HG03159 (cell line): ENCODE measurements around the gene OSBPL1A.
A peak's percentile ranks its signal among the peaks of the same experiment; 100 is the strongest.

Experiments used
- ATAC-seq: cut with Tn5 transposase; IDR thresholded peaks from one replicate; pipeline ENCODE4 v1.9.1; 2021; ENCODE audit warnings: mild to moderate bottlenecking, moderate library complexity; ENCODE audit not compliant: unreplicated experiment

Gene OSBPL1A

DNA sequence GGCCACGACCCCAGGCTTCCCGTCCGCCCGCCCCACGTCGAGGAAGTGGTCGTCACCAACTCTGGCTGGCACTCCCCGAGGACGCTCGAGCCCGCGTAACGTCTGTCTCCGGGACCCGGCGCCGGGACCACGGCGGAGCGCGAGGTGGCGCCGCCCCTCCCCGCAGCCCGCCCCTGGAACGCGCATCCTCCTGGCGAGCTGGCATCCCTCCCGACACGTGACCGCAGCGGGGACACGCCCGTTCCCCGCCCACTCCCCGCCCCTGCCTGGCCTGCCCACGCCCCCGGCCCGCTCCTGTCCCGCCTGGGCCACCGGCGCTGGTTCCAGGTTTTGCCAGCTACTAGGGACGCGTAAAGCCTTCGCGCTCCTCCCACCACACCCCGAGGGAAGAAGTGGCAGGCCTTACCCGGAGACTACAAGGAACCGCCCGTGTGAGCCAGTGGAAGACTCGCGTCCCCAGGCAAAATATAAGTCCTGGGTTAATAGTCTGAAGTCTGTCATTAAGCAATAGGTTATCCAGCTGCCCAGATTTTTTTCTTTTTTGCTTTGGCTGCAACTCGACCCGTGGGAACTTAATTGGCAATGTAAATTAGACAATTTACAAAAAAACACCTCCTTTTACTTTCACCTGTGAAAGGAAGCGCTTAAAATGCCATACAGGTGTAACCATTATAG is at the start of gene OSBPL1A:
Gene OSBPL1A, minus strand, starts transcription at position 131 of the 675 bp plus-strand sequence. CDS start 20,291 bp downstream, outside the sequence.
- ATAC-seq, result peak; percentile 54

- ATAC-seq, result no peak
Measured at GRCh38 chr18:24446953-24447538, 49.4 kb upstream of the OSBPL1A start.

GRCh38 chr18:24446453-24446852 is 48.8 kb upstream of the OSBPL1A start:
- ATAC-seq, result peak; percentile 65

GRCh38 chr18:24443870-24444269 is 46.2 kb upstream of the OSBPL1A start:
- peak; percentile 76 for ATAC-seq

DNA sequence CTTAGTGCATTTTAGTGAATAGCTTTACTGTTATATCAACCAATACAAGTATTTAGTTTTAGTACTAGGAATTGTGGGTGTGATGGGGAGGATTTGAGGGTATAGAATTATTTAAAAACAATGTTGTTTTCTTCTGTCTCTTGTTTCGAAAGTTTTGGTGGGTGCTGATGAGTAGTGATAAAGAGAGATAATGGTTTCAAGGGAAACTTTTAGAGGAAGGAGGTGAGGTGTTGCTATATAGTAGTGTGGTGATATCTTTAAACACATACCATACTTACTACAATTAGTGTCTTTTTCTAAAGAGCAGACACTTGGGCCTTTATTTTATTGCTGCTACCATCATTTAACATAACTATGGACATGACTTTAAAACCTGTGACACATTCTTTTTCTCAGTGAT is 39.3 kb upstream of the OSBPL1A start:
- ATAC-seq, result no peak

DNA sequence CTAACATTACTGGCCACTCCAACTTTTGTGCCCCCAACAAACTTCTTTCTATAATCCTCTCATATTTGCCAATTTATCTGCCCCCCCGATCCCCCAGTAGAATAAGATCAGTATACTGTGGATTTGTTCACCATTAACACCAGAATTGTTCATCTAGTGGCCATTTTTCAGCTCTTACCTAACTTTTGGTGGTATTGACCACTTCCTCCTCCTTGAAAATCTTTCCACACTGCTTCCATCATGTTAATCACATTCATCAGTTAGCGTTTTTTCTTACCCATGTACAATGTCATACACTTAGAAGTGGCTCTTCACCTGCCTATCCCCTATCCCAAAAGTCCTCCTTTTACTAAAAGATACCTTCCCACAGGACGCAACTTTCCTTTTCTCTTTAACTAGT is 35.0 kb upstream of the OSBPL1A start:
- no peak for ATAC-seq

DNA sequence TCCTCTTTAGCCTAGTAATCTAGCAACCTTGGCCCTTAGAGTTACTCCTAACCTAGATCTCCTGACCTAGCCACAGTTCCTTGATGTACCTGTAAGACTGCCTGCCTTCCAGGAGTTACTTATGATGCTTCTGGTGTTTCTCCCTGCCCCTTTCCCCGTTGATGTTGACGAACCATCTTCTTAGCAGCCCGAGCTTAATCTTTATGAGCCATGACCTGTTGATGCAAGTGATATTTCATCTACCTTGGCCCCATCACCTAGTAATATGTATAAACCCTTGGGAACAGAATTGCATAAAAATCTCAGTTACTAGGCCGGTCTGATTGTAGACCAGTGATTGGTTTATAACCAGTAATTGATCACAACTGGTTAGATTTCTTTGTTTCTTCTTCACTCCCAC is 31.6 kb upstream of the OSBPL1A start:
- ATAC-seq, result no peak

GRCh38 chr18:24428709-24429108 is 31.1 kb upstream of the OSBPL1A start:
- ATAC-seq, result no peak

DNA sequence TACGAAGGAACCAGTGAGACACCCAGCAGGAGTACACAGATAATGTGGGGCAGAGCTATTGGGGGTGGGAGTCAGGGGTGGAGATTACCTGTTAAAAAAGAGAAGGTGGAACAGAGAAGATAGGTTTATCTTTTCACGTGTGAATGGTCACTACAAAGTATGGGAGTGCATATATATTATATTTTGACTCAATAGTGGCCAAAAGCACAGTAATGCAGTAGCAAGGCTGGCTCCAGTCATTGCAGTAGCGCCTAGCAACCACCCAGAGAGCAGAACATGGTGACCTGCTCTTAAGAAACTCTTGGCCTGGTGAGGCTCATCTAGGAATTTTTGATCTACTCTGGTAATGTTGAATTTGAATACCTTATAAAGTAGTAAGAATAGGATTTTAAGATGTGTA is 29.9 kb upstream of the OSBPL1A start:
- no peak for ATAC-seq

GRCh38 chr18:24426398-24427294 is 29.0 kb upstream of the OSBPL1A start, which contains the start of gene IMPACT:
TSS of gene IMPACT (plus strand) at chr18:24426670. CDS start at chr18:24426757, 87 bp downstream.
- peak; percentile 85 for ATAC-seq

DNA sequence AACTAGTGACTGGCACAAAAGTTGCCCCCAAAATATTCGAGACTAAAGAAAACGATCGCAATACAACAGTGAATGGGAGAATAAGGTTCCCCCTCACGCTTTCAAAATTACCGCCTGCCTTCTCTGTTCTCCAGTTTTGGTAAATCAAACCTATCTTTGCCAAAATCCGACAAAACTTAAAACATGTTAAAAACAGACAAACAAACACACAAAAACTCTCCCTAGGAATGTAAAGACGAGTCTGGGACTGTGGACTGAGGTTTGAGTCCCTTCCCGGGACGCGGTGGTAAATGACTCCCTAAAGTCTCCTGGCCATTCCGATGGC is 28.4 kb upstream of the OSBPL1A start:
- ATAC-seq, result no peak

DNA sequence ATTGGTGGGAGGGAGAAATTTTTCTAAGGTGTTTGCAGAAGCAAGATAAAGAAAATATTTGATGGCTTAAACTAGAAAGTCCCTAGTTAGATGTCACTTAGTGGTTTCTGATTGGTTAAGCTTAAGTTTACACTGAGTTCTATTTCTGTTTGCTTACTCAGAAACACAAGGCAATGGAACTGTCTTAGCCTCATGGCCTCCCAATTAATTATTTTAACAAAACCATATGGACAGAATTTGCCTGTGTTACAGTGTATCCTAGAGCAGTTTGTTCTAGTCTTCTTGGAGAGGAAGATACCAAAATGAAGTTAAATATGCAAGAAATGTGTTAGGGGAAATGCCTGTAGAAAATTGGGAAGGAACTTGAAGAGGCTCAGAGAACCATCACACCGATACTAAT is 24.2 kb upstream of the OSBPL1A start:
- ATAC-seq, result no peak

GRCh38 chr18:24420551-24420950 is 22.9 kb upstream of the OSBPL1A start:
- ATAC-seq, result no peak

DNA sequence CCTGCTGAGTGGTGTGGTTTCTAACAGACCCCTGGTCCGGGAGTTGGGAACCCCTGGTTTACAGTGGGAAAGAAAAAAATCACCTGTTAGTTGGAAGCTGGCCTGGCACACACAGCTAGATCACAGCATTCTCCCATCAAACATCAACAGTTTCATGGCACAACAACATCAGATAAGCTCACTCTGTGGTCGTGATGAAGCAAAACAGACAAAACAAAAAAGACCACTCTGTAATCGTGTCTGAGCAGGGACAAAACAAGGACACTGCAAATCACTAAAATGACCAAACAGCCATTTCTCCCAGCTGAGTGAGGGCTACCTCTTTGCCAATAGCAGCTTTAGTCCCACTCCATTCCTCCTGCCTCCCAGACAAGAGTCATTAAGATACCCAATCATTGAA is 19.9 kb upstream of the OSBPL1A start:
- ATAC-seq, result no peak

- ATAC-seq, result no peak
Measured at GRCh38 chr18:24414349-24415003, 16.9 kb upstream of the OSBPL1A start.

GRCh38 chr18:24413148-24413547 is 15.5 kb upstream of the OSBPL1A start:
- ATAC-seq, result no peak

DNA sequence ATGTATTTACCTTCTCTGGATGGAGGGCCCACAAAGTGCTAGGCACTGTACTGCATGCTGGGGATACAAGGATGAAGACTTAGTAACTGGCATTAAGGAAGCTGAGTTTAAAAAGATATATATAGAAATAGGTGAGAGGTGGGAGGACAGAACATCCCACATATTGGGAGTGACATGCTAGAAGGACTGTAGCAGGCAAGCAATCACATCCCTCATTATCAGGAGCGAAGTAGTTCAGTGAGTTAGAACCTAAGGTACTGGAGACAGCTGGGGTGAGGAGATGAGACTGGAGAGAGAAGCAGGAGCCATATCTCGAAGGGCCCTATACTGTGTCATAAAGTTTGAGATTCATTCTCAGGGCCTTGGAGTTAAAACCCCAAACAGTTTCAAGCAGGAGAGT is 10.9 kb upstream of the OSBPL1A start:
- no peak for ATAC-seq

DNA sequence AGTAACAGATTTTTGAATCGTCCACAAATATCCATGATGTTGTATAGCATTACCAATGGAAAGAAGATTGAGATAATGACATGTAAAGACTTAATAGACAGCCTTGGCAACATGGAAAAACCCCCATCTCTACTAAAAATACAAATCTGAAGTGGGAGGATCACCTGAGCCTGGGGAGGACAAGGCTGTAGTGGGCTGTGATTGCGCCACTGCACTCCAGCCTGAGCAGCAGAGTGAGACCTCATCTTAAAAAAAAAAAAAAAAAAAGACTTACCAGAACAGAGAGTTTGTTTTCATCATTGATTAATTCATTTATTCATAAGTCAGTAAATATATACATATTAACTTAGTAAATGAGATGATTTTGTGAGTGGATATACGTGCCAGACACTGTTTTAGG is 7.0 kb upstream of the OSBPL1A start:
- no peak for ATAC-seq

GRCh38 chr18:24403076-24403475 is 5.5 kb upstream of the OSBPL1A start:
- no peak for ATAC-seq

GRCh38 chr18:24402209-24402785 is 4.7 kb upstream of the OSBPL1A start:
- no peak for ATAC-seq

GRCh38 chr18:24400587-24400986 is 3.0 kb upstream of the OSBPL1A start:
- no peak for ATAC-seq
